Measurements from ENCODE around the gene DOCK11. TPM values are rescaled to one million over a fixed set of nuclear protein-coding genes. Genes with fewer than 3 reads are reported as not detected.

Gene DOCK11
- total and polyA plus RNA-seq, 9 of the 15 experiments (the other 6 are each of a cell fraction or from before 2014, with no cell fraction given): 41.8 to 77.8 (median 50.9) TPM

DNA sequence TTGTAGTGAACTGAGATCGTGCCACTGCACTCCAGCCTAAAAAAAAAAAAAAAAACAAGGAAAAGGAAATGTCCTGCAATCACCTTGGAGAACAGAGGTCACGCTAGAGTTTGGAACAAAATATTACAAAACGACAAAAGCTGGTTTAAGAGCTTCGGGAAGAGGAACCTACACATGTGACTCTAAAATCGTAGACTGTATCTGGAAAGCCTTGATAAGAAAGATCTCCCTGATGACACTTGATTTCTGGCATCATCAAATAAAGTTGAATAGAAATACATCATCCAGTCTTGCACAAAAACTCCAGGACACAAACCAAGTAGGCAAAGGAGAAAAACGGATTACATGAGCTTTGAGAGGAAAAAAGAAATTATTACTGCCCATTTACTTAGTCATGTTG lies 31.1 kb upstream of the DOCK11 start:
- WGBS (ENCODE audit: insufficient coverage, low coverage, missing lambda C conversion rate): 9% methylated on average over 6 of the region's 6 CpGs
- intact Hi-C loops (cut with micrococcal nuclease) (no loop called here), in situ Hi-C loops (cut with MboI) (loop anchor here (10.0 kb wide), 2 partner anchors 140 to 340 kb away; no protein-coding TSS in a partner anchor)
- no peaks in the 10 kb centered on the region for H4K20me1 ChIP-seq (replicated peaks; ENCODE audit: control insufficient read depth, insufficient read depth, low read length)
- H3K9ac ChIP-seq (ENCODE audit: insufficient read depth in 1 of 2, low read depth in 2 of 2, low read length in 2 of 2): no peak overlapping the region
- no peak overlapping the region for H3K4me3 ChIP-seq
- ChIA-PET POLR2A (no interaction called here), CTCF (ENCODE audit: low intra/inter-chr PET ratio) (no interaction called here)
- peak overlapping the region; percentile 59; the same call in 1 of the 2 replicates for H2AFZ ChIP-seq (ENCODE audit: low read depth, low read length)
- BruUV-seq (replicated peaks): no TSS peak
- no peaks in the 10 kb centered on the region for H3K9me1 ChIP-seq (ENCODE audit: control insufficient read depth, insufficient read depth, low read length)
- no peaks in the 10 kb centered on the region for H3K79me2 ChIP-seq (ENCODE audit: control insufficient read depth, insufficient read depth, low read length)
- DNase-seq (ENCODE audit: extremely low read depth in 1 of 4, low spot score in 3 of 4) (no peak), ATAC-seq (no peak), FAIRE-seq (no peak)
- no peaks in the 10 kb centered on the region for H3K36me3 ChIP-seq (ENCODE audit: control insufficient read depth, insufficient read depth, low read length)
- H3K27ac ChIP-seq (ENCODE audit: extremely low read depth, low read depth, low read length): no peak overlapping the region
- no peaks in the 10 kb centered on the region for H3K9me3 ChIP-seq (replicated peaks; ENCODE audit: control insufficient read depth, insufficient read depth, low read depth, low read length)
- no peaks in the 10 kb centered on the region for H3K27me3 ChIP-seq (ENCODE audit: control insufficient read depth in 2 of 2, insufficient read depth in 2 of 2, low read length in 2 of 2)
- no peak overlapping the region for H3K4me2 ChIP-seq (ENCODE audit: insufficient read depth, low read length)
- peaks cover 0 to 7% of the 10 kb centered on the region in 2 experiments; a peak in 2 of 5 replicates for H3K4me1 ChIP-seq (replicated peaks in 1 of 2; ENCODE audit: control insufficient read depth in 2 of 2, insufficient read depth in 2 of 2, low read length in 2 of 2)
- TF ChIP-seq, protein P1, sequence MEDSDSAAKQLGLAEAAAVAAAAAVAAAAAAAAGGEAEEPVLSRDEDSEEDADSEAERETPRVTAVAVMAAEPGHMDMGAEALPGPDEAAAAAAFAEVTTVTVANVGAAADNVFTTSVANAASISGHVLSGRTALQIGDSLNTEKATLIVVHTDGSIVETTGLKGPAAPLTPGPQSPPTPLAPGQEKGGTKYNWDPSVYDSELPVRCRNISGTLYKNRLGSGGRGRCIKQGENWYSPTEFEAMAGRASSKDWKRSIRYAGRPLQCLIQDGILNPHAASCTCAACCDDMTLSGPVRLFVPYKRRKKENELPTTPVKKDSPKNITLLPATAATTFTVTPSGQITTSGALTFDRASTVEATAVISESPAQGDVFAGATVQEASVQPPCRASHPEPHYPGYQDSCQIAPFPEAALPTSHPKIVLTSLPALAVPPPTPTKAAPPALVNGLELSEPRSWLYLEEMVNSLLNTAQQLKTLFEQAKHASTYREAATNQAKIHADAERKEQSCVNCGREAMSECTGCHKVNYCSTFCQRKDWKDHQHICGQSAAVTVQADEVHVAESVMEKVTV (CRISPR knock-in tag; IDR thresholded peaks at IDR 0.05): no peak
- TF ChIP-seq SRSF7 (optimal IDR thresholded peaks at IDR 0.05; ENCODE audit: low read depth, low read length) (no peak), MBD1 (CRISPR knock-in tag; IDR thresholded peaks at IDR 0.05) (no peak), ZNF398 (CRISPR knock-in tag; IDR thresholded peaks at IDR 0.05) (no peak), E2F5 (CRISPR knock-in tag; IDR thresholded peaks at IDR 0.05) (no peak), KDM2B (CRISPR knock-in tag; IDR thresholded peaks at IDR 0.05) (no peak), CC2D1A (IDR thresholded peaks at IDR 0.05) (no peak), BRD4 (IDR thresholded peaks at IDR 0.05) (no peak), CUX1 (CRISPR knock-in tag; IDR thresholded peaks at IDR 0.05) (no peak), FOS (IDR thresholded peaks at IDR 0.05; ENCODE audit: extremely low read depth, insufficient read length) (no peak)
